Right renal cortex interstitium (tissue), 3 donors: ENCODE results near the gene SDK1. TPM values are rescaled to one million over a fixed set of nuclear protein-coding genes. Genes with fewer than 3 reads are reported as not detected.

Experiments
- DNase-seq, 3 donors: peaks; one replicate each; pipeline ENCODE4 v3.0.0-alpha.2; 2013; ENCODE audit warnings: low read depth in 3 of 3, low spot score in 2 of 3
- polyA plus RNA-seq, 3 donors: library from polyadenylated mRNA; unstranded; fragments of 120-200 nt; gene quantifications; one replicate each; pipeline ENCODE4 v1.2.1, GENCODE V29; 2013; ENCODE audit not compliant: insufficient read length in 3 of 3

SDK1 gene
- polyA plus RNA-seq = 1 to 10 TPM; 5.8 to 7.5 (median 6.3) TPM

GRCh38 chr7:3300651-3301448 is at the start of gene SDK1:
Gene SDK1 (plus strand): TSS chr7:3301252. CDS start chr7:3301587, 335 bp downstream.
- peak in 2 of 3 donors; percentile 84 to 89 for DNase-seq

- DNase-seq = no peak
These were observed 46.3 kb upstream of the SDK1 start for GRCh38 chr7:3254718-3255117.

GRCh38 chr7:3259711-3260400 is 41.2 kb upstream of the SDK1 start:
- DNase-seq = no peak

GRCh38 chr7:3260401-3260715 is 40.7 kb upstream of the SDK1 start:
- DNase-seq = no peak

- no peak for DNase-seq
These were observed 36.2 kb upstream of the SDK1 start for GRCh38 chr7:3264693-3265339.

- DNase-seq = no peak
These were observed 35.7 kb upstream of the SDK1 start for GRCh38 chr7:3265388-3265787.

- DNase-seq = no peak
These were observed 34.8 kb upstream of the SDK1 start for GRCh38 chr7:3266240-3266639.

- DNase-seq = no peak
These were observed 32.9 kb upstream of the SDK1 start for GRCh38 chr7:3267966-3268690.

GRCh38 chr7:3270362-3270761 is 30.7 kb upstream of the SDK1 start:
- no peak for DNase-seq

GRCh38 chr7:3271298-3271697 is 29.8 kb upstream of the SDK1 start:
- DNase-seq = no peak

GRCh38 chr7:3272691-3273141 is 28.3 kb upstream of the SDK1 start:
- DNase-seq = no peak

GRCh38 chr7:3274131-3274530 is 26.9 kb upstream of the SDK1 start:
- DNase-seq = no peak

- no peak for DNase-seq
These were observed 23.2 kb upstream of the SDK1 start for GRCh38 chr7:3277604-3278572.

GRCh38 chr7:3279147-3279818 is 21.8 kb upstream of the SDK1 start:
- DNase-seq = no peak

GRCh38 chr7:3280445-3280844 is 20.6 kb upstream of the SDK1 start:
- DNase-seq = no peak

- DNase-seq = no peak
These were observed 20.0 kb upstream of the SDK1 start for GRCh38 chr7:3280946-3281656.

- no peak for DNase-seq
These were observed 18.6 kb upstream of the SDK1 start for GRCh38 chr7:3282457-3282856.

GRCh38 chr7:3283130-3283704 is 17.8 kb upstream of the SDK1 start:
- DNase-seq = no peak
